Testis (tissue), 2 donors: ENCODE data around the gene GYG2.

ENCODE experiments used
- POLR2A ChIP-seq: fragments of 450-650 bp; IDR thresholded peaks from one replicate; pipeline ENCODE4 v1.6.1; 2017; ENCODE audit warnings: antibody characterized with exemption, mild to moderate bottlenecking, moderate library complexity
- TF ChIP-seq, protein P1 (sequence below), 3 experiments: fragments of 450-650 bp in 2 of 3; fragments of 200-600 bp in 1 of 3; sonication (generic) in 1 of 3; IDR thresholded peaks; one replicate each; pipeline ENCODE4 v1.5.1; 2016 to 2019; ENCODE audit warnings: antibody characterized with exemption in 3 of 3, mild to moderate bottlenecking in 2 of 3, moderate library complexity in 1 of 3

GRCh38 chrX:2867206-2867605 is 38.5 kb downstream of the GYG2 start:
- no peak for TF ChIP-seq POLR2A
- TF ChIP-seq, protein P1, sequence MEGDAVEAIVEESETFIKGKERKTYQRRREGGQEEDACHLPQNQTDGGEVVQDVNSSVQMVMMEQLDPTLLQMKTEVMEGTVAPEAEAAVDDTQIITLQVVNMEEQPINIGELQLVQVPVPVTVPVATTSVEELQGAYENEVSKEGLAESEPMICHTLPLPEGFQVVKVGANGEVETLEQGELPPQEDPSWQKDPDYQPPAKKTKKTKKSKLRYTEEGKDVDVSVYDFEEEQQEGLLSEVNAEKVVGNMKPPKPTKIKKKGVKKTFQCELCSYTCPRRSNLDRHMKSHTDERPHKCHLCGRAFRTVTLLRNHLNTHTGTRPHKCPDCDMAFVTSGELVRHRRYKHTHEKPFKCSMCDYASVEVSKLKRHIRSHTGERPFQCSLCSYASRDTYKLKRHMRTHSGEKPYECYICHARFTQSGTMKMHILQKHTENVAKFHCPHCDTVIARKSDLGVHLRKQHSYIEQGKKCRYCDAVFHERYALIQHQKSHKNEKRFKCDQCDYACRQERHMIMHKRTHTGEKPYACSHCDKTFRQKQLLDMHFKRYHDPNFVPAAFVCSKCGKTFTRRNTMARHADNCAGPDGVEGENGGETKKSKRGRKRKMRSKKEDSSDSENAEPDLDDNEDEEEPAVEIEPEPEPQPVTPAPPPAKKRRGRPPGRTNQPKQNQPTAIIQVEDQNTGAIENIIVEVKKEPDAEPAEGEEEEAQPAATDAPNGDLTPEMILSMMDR (IDR thresholded peaks at IDR 0.05), result no peak
